ENCODE results near the gene GLUD1.
"Not testable (repeated sequence)": the region's sequence is repeated elsewhere in the genome, so short reads cannot be mapped to it uniquely, and the experiment has no call there.

The GLUD1 gene

DNA sequence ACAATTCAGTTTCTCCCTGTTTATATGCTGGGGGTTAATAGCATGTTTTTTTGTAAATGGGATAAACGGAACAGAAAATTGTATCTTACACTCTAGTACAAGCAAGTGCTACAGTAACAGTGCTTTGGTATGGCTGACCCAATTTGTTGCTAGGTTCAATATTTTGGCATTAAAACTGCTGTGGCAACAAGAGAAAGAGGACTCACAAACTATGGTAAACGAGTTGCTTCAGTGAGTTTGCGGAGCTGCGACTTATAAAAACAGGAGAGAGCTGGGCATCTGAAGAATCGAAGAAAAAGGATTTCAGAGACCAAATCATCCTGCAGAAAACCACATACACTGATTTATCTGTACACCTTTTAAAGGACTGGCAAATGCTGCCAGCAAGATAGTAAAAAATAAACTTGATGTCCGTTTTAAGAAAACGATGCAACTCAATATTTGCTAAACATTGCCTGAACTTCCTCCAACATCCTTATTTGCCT, 2.2 kb downstream of the GLUD1 start:
- DNase-seq (ENCODE audit: extremely low read depth in 1 of 2, low read depth in 1 of 2), result no peak

DNA sequence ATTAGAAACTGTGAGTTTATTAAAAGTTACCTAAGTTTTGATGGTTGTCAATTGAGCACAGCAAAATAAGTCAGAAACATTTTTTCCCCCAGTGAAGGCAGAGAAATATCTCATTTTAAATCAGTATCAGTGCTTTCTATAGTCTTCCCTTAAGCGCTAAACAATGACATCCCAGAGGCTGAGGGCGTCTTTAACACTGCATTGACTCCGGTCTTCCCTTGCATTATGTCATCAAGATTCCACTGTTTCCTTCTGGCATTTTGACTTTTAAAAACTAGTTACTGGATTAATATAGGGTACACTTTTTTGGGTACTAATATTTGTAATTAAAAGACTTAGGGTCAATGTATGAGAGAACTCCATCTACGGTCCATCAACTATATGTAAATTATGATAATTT, 3.9 kb downstream of the GLUD1 start:
- DNase-seq (ENCODE audit: extremely low read depth in 1 of 2, low read depth in 1 of 2), result no peak

DNA sequence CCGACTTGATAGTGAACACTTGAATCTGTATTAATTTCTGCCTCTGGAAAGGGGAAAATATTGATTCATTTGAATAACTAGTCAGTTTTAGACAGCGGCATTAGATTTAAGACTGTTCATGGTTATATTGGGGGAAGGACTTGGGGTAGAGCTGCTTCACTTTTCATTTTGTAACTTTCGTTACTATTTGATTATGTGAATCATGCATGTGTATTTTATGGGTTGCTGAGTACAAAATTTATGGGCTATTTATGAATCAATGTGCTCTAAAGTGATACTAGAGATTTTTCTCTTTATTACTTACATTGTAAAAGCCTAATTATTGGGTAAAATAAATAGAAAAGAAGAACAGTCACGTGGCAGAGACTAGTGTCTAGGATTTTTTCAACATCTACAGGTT, 4.9 kb downstream of the GLUD1 start:
- DNase-seq (ENCODE audit: extremely low read depth in 1 of 2, low read depth in 1 of 2), result no peak

DNA sequence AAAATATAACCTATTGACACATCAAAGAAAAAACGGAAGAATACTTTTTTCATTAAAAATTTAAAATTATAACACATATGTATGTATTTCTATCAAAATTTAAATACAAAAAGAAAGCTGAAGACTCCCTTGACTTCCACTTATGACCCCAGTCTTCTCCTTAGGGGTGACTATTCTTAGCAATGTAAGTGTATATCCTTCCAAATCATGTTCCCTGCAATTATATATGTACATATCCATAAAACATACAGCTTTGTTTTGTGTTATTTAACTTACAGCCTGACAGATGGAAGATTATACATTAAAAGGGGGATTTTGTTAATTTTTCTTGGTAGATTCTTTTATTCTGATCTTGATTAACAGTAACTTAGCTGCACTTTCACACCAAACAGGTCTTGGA, 9.1 kb downstream of the GLUD1 start:
- no peak for DNase-seq (ENCODE audit: extremely low read depth in 1 of 2, low read depth in 1 of 2)

DNA sequence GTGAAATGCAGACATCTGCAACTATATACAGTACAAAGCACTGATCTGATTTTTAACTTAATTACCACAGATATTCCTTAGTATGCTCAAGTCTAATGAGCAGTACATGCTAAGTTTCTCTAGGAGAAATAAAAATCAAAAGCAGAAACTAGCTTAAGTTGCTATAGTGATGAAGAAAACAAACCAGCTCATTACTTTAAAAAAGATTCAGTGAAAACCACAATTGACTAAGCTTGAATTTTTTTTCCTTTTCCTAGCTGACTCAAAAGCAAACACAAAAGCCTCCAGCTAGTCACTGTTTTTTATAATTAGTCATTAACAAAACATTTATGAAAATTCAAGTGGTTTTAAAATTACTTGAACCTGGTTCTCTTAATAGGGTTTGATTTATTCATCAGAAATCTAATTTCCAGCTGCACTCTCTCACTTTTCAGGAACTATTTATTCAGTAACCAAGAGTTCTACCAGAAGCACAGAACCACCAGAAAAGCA, 10.3 kb downstream of the GLUD1 start:
- DNase-seq (ENCODE audit: extremely low read depth in 1 of 2, low read depth in 1 of 2), result not testable (repeated sequence)

DNA sequence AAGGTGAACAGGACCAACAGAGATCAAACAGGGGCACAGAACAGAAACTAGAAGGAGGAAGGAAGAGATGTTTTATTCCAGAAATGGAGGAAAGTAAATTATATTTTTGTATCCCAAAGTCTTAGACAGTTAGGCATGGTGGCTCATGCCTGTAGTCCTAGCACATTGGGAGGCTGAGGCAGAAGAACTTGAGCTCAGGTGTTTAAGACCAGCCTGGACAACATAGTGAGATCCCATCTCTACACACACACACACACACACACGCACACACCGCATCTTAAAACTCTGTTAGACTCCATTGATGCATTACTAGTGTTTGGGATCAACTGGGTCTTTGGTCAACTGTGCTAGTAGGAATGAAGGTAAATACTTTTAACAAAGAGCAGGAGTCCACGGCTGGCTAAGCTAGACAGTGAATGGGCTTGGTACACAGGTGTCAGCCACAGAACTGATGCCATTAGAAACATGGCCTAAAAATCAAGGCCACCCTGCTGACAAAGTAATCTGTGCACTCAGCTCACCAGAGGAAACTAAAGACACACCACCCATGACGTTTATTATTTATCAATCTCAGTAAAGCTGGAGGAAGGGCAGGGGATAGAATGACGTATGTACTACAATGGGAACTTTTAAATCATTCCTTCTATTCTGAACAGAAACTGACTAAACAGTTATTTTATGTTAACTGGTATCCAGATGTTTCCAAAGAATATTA, 10.9 kb downstream of the GLUD1 start:
- not testable (repeated sequence) for DNase-seq (ENCODE audit: extremely low read depth in 1 of 2, low read depth in 1 of 2)

DNA sequence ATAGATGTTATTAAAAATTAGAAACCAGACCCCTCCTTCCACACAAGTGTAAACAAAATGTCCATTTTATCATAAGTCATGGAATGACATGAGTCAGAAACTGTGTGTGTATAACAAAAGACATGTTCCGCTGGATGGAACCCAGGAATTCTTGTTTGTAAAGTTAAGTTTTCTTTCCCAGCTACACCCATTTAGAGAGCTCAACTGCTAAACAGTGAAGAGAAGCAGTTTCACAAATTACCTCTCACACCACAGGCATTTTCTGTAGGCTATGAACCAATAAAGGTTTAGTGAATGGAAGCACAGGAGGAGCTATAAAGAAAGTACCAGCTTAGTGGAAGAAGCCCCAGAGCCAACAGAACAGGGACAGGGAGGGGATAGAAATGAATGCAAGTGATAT, 12.4 kb downstream of the GLUD1 start:
- not testable (repeated sequence) for DNase-seq (ENCODE audit: extremely low read depth in 1 of 2, low read depth in 1 of 2)

DNA sequence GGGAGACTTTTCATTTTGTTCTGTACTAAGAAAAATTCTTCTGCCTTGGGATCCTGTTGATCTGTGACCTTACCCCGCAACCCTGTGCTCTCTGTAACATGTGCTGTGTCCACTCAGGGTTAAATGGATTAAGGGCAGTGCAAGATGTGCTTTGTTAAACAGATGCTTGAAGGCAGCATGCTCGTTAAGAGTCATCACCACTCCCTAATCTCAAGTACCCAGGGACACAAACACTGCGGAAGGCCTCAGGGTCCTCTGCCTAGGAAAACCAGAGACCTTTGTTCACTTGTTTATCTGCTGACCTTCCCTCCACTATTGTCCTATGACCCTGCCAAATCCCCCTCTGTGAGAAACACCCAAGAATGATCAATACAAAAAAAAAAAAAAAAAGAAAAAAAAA, 13.1 kb downstream of the GLUD1 start:
- DNase-seq (ENCODE audit: extremely low read depth in 1 of 2, low read depth in 1 of 2), result not testable (repeated sequence)

DNA sequence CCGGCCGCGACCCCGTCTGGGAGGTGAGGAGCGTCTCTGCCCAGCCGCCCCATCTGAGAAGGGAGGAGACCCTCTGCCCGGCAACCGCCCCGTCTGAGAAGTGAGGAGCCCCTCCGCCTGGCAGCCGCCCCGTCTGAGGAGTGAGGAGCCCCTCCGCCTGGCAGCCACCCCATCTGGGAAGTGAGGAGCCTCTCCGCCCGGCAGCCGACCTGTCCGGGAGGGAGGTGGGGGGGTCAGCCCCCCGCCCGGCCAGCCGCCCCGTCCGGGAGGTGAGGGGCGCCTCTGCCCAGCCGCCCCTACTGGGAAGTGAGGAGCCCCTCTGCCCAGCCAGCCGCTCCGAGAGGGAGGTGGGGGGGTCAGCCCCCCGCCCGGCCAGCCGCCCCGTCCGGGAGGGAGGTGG, 14.0 kb downstream of the GLUD1 start:
- DNase-seq (ENCODE audit: extremely low read depth in 1 of 2, low read depth in 1 of 2), result not testable (repeated sequence)

DNA sequence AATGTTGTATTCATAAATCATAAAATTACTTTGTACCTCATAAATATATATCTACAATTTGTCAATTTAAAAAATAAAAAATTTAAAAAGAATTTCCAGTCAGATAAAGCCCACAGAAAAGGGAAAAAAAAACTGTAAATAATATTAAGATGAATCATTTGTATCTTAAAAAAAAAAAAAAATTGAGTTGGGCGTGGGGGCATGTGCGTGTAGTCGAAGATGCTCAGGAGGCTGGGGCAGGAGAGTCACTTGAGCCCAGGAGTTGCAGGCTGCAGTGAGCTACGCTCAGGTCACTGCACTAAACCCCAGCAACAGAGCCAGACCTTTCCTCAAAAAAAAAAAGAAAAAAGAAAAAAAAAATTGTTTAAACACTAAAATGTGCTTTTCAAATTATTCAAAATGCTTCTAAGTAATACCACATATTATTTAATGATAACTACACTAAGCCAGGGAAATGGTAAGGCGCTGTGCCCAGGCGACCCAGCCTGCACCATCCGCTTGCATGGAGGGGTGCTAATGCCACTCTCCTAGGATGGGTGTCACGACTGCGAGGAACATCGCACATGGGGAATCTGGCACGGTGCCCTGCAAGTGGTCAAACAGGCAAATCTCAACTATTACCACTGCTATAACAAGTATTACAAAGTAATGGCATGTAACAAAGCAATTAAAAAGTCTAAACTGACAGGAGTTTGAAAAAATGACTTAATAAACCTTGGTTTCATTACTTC, 15.4 kb downstream of the GLUD1 start:
- no peak for DNase-seq (ENCODE audit: extremely low read depth in 1 of 2, low read depth in 1 of 2)

DNA sequence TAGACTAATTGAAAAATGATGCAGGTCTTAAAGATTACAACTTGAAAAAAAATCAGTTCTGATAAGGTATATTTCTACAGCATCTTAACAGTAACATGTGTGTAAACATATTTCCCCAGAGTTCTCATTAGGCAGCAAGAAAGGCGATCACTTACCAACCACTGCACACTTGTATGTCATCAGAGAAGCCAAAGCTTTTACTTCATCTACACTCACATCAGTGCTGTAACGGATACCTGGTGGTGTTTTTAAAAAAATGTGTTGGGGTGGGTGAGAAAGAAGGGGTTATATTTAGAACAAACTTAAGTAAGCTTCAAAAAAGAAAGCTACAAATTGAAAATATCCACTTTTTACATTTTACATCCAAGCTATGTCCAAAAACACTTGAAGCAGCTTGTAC, 18.2 kb downstream of the GLUD1 start:
- not testable (repeated sequence) for DNase-seq (ENCODE audit: extremely low read depth in 1 of 2, low read depth in 1 of 2)

DNA sequence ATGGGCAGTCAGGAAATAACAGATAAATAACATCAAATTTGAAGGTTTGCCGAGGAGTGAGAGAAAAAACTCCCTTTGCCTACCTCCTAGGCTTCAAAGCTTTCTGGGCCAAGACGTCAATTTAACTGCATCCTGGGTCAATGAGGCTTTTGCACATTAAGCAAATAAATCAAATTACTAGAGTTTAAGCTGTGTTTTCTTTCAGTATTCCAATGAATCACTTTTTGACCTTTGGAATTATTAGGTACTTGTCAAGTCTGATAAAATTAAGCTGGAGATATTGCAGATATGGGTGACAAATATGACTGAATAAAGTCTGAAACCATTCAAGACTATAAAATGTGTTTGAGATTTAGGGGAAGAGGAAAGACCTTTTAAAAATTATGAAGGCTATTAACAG, 22.2 kb downstream of the GLUD1 start:
- DNase-seq (ENCODE audit: extremely low read depth in 1 of 2, low read depth in 1 of 2), result no peak

DNA sequence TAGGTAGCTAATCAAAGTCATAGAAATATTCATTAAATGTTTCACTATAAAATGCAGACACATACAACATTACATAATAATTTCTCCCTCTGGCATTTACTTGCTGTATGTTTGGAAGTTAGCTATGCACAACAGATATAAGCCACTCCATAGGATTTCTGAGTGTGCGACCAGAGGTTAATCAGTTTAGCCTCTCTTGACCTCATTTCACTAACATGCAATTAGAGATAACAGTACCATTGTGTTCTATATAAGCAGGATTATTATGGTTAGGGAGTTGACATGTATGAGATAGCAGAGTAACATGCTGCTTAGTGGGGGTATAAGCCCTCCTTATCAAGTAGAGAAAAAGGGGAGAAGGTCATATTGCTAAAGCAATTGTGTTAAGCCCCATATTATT, 26.4 kb downstream of the GLUD1 start:
- DNase-seq (ENCODE audit: extremely low read depth in 1 of 2, low read depth in 1 of 2), result no peak

DNA sequence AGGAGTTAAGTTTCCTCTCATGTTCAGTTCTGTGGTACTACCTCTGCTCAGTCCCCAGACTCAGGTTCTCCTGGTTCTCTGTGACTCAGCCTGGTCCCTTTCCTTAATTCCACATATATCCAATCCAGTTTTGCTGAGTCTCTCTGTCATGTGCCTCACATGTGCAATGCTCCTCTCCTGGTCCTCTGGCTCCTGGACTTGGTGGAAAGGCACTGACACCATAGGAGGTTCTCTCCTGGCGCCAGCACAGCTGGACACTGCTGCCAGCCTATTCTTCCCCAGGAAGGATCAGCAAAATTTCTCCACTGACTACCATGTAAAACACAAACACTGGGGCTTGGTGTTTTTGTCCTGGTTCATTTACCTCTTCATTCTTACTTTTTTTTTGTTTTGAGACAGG, 27.8 kb downstream of the GLUD1 start:
- no peak for DNase-seq (ENCODE audit: extremely low read depth in 1 of 2, low read depth in 1 of 2)

DNA sequence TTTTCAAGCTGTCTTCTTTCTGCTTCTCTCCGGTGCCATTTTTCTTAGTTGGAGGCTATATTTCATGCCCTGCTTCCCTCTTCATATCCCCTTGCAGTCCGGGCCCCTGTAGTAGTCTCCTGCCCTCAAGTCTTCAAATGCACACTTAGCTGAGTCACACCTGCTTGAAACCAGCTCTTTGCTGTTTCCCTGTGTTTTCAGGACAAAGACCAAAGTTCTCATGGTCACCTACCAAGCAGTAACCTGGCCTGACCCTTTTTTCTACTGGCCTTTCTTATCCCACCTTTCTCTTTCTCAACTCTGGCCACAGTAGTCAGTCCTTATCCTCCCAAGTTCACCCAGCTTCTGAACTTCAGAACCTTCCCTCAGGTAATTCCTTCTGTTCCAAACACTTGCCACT, 28.5 kb downstream of the GLUD1 start:
- no peak for DNase-seq (ENCODE audit: extremely low read depth in 1 of 2, low read depth in 1 of 2)

DNA sequence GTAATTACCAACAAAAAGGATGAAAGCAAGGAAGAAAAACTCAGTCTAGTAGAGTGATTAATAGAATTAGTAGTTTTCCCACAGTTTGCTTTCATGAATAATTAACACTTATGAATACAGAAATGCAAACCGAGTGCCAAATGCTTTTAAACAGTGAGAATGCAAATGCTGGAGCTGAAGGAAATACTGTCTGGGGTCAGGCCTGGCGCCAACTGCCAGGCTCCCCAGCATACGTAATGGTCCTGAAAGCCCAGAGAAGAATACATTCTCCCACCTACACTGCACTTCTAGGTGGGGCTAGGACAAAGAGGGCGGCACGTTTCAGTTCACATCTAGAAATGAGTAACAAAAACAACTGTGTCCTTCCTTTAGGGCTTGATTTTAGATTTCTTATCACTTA, 30.0 kb downstream of the GLUD1 start:
- DNase-seq (ENCODE audit: extremely low read depth in 1 of 2, low read depth in 1 of 2), result no peak

DNA sequence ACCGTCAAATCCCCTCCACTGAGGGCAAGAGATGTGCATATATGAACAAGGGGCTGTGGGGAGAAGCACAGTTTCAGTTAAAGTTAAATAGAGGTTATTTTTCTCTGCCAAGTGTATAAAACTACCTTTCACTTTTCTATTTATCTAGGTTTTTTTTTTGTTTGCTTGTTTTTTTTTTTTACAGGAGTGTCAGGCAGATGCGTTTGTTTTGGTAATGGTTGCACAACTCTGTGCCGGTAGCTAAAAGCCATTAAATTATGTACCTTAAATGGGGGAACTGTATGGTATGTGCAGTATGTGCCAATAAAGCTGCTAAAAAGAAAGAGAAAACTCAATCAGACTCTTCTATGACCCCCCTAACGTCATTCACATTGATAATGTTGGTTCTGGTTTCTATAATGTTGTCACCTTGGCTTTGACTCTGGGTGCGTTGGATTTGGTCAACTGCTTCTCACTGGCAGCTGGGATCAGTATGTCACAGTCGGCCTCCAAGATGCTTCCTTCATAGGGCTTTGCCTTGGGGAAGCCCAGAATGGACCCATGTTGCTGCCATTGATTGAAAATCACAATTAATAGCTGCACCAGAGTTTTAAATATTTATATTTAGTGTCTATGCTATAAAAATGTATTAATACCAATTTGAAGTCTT, 34.2 kb downstream of the GLUD1 start:
- no peak for DNase-seq (ENCODE audit: extremely low read depth in 1 of 2, low read depth in 1 of 2)

DNA sequence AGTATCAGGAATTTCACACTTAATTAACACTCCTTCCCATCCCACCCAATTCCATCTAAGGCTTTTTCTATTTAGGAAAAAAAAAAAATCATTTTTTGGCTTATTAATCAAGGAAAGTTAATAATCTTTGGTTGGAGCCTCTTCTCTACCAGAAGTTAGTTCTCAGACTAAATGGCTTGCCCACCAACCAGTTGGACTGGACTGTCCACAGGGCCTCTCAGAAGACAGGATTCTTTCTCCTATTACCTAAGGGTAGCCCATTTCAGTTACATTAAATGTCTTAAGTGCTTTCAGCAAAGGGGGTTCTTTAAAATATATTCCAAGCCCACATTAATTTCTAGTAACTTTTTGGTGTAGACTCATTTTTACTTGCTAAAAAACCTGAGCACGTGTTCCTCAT, 35.2 kb downstream of the GLUD1 start:
- DNase-seq (ENCODE audit: extremely low read depth in 1 of 2, low read depth in 1 of 2), result no peak

DNA sequence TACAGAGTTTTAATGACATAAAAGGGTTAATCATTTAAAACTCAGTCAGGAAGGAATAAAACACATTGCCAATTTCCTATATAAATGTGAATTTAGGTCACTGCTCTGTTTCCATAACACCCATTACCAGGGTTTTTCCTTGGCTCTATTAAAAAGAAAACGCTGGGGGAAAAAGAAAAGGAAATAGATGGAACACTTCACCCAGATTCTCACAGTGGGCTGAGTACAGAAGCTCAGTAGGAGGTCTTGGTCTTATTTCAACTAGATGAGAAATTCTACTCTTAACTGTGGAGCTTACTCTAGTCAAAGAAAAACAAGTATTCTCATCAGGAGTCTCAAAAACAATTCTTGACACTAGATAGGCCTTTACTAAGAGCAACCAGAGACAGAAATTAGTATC, 36.5 kb downstream of the GLUD1 start:
- no peak for DNase-seq (ENCODE audit: extremely low read depth in 1 of 2, low read depth in 1 of 2)

DNA sequence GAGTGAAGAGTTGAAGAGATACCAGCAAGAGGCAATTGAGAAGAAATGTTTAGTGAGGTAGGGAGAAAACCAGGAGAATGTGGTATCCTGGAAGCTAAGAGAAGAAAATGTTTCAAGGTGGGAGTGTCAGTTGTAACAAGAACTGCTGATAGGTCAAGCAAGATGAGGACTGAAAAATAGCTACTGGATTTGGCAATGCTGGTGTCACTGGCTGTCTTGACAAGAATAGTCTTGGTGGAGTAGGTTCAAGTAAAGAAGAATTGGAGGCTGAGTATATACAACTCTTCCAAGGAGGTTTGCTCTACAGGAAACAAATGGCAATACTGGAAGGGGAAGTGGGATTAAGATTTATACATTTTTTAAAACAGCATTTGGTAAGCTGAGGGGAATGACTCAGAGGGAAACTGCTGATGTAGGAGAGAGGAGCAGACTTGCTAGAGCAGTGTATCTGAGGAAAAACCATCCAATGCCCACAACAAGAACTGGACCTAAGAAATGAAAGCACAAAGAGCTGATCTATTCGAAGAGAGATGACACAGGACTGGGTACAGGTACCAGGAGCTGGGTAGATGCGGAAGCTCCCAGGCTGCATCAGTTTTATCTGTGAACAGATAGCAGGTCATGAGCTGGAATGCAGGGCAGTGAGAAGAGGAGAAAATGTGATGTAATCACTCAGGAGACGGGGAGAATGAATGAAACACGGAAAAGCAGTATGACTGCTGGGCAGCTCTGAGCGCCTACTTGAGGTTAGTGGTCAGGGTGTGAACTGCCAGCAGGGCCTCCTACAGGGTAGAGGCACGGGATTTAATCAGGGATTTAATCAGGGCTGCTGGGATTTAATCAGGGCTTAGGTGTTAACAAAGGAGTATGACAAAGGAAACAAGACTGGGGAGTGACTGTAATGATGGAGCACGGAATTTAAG, 40.0 kb downstream of the GLUD1 start:
- peak in 1 of 2 donors; percentile 5 for DNase-seq (ENCODE audit: extremely low read depth in 1 of 2, low read depth in 1 of 2)
